Cerebellar nuclear complex (tissue), 1 donor: ENCODE measurements around the gene TTLL11.
A peak's percentile ranks its signal among the peaks of the same experiment; 100 is the strongest.

Experiments
- DNase-seq, 2 experiments: peaks; one replicate each; lab custom pipeline; 2025; lab: John Stamatoyannopoulos, UW

Gene TTLL11

GRCh38 chr9:121939643-121940042 is 153.5 kb downstream of the TTLL11 start:
- DNase-seq: no peak

- no peak for DNase-seq
These were observed 154.5 kb downstream of the TTLL11 start for GRCh38 chr9:121938621-121939020.

- DNase-seq: no peak
These were observed 155.9 kb downstream of the TTLL11 start for GRCh38 chr9:121937240-121937639.

- DNase-seq: no peak
These were observed 157.4 kb downstream of the TTLL11 start for GRCh38 chr9:121935739-121936138.

GRCh38 chr9:121930956-121931355 is 162.2 kb downstream of the TTLL11 start:
- DNase-seq: no peak

GRCh38 chr9:121929893-121930875 is 162.9 kb downstream of the TTLL11 start:
- DNase-seq: no peak

GRCh38 chr9:121927636-121928035 is 165.5 kb downstream of the TTLL11 start:
- peak in 1 of 2 experiments; percentile 22 for DNase-seq

- DNase-seq: no peak
These were observed 166.0 kb downstream of the TTLL11 start for GRCh38 chr9:121927081-121927480.

GRCh38 chr9:121926351-121926801 is 166.7 kb downstream of the TTLL11 start:
- peak in 1 of 2 experiments; percentile 44 for DNase-seq

- DNase-seq: no peak
These were observed 167.2 kb downstream of the TTLL11 start for GRCh38 chr9:121925935-121926334.

GRCh38 chr9:121924700-121925099 is 168.4 kb downstream of the TTLL11 start:
- DNase-seq: no peak

- DNase-seq: no peak
These were observed 171.7 kb downstream of the TTLL11 start for GRCh38 chr9:121921444-121921843.

GRCh38 chr9:121917375-121918335 is 175.5 kb downstream of the TTLL11 start:
- DNase-seq: no peak

- DNase-seq: no peak
These were observed 177.8 kb downstream of the TTLL11 start for GRCh38 chr9:121915304-121915625.

- peak in 1 of 2 experiments; percentile 6 for DNase-seq
These were observed 178.4 kb downstream of the TTLL11 start for GRCh38 chr9:121914604-121915303.

GRCh38 chr9:121914017-121914595 is 179.0 kb downstream of the TTLL11 start:
- no peak for DNase-seq

- no peak for DNase-seq
These were observed 180.1 kb downstream of the TTLL11 start for GRCh38 chr9:121912812-121913627.

- DNase-seq: no peak
These were observed 182.5 kb downstream of the TTLL11 start for GRCh38 chr9:121910491-121911040.

GRCh38 chr9:121909111-121909510 is 184.0 kb downstream of the TTLL11 start:
- no peak for DNase-seq
